Mesothelial cell of epicardium (in vitro differentiated cells): ENCODE data around the gene FOXP1. TPM values are rescaled to one million over a fixed set of nuclear protein-coding genes. Genes with fewer than 3 reads are reported as not detected.

Source experiments
- DNase-seq, 2 experiments: peaks; one replicate each; pipeline ENCODE4 v3.0.0; 2021; ENCODE audit warnings: low spot score in 2 of 2; ENCODE audit not compliant: unreplicated experiment in 2 of 2
- H3K27ac Mint-ChIP-seq: 2 replicates; pipeline ENCODE4 v1.8.0; 2021; ENCODE audit warnings: mixed read lengths
- H3K27me3 Mint-ChIP-seq: 2 replicates; pipeline ENCODE4 v1.8.0; 2021; ENCODE audit warnings: low read depth, mixed read lengths
- H3K36me3 Mint-ChIP-seq: 2 replicates; pipeline ENCODE4 v1.8.0; 2021; ENCODE audit warnings: mixed read lengths
- H3K4me1 Mint-ChIP-seq: 2 replicates; pipeline ENCODE4 v1.8.0; 2021; ENCODE audit warnings: mixed read lengths
- H3K4me3 Mint-ChIP-seq: 2 replicates; pipeline ENCODE4 v1.8.0; 2021; ENCODE audit warnings: mild to moderate bottlenecking, moderate library complexity, mixed read lengths
- H3K9me3 Mint-ChIP-seq: 2 replicates; pipeline ENCODE4 v1.8.0; 2021; ENCODE audit warnings: mixed read lengths
- total RNA-seq: library from RNA; stranded (reverse); gene quantifications from 3 replicates; pipeline ENCODE4 v1.2.1, GENCODE V29; 2021
- TF ChIP-seq, protein P1 (sequence below): fragments of 200-600 bp; sonication (generic); IDR thresholded peaks from one replicate; pipeline ENCODE4 v1.5.0; 2021; ENCODE audit warnings: antibody characterized with exemption; ENCODE audit not compliant: unreplicated experiment

Gene FOXP1
- total RNA-seq, 1 donor from 2014 or later = 187 TPM

DNA sequence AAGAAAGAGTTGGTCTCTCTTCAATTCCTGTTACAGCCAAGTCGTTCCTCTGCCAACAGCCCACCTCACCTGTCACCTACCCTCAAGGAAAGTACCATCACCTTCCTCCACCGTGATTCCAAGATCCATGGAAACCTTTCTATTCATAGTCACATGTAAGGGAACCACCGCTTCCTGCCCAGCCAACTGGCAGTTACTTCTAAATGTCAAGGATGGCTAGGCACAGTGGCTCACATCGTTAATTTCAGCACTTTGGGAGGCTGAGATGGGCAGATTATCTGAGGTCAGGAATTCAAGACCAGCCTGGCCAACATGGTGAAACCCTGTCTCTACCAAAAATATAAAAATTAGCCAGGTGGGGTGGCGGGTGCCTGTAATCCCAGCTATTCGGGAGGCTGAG, 82.8 kb downstream of the FOXP1 start:
- no peak overlapping the region for H3K4me3 Mint-ChIP-seq
- no peak overlapping the region for H3K27ac Mint-ChIP-seq
- DNase-seq = no peak
- peaks cover 8% of the 10 kb centered on the region for H3K36me3 Mint-ChIP-seq
- no peaks in the 10 kb centered on the region for H3K27me3 Mint-ChIP-seq
- no peaks in the 10 kb centered on the region for H3K9me3 Mint-ChIP-seq
- peaks cover 33% of the 10 kb centered on the region for H3K4me1 Mint-ChIP-seq
- TF ChIP-seq, protein P1, sequence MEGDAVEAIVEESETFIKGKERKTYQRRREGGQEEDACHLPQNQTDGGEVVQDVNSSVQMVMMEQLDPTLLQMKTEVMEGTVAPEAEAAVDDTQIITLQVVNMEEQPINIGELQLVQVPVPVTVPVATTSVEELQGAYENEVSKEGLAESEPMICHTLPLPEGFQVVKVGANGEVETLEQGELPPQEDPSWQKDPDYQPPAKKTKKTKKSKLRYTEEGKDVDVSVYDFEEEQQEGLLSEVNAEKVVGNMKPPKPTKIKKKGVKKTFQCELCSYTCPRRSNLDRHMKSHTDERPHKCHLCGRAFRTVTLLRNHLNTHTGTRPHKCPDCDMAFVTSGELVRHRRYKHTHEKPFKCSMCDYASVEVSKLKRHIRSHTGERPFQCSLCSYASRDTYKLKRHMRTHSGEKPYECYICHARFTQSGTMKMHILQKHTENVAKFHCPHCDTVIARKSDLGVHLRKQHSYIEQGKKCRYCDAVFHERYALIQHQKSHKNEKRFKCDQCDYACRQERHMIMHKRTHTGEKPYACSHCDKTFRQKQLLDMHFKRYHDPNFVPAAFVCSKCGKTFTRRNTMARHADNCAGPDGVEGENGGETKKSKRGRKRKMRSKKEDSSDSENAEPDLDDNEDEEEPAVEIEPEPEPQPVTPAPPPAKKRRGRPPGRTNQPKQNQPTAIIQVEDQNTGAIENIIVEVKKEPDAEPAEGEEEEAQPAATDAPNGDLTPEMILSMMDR = no peak

DNA sequence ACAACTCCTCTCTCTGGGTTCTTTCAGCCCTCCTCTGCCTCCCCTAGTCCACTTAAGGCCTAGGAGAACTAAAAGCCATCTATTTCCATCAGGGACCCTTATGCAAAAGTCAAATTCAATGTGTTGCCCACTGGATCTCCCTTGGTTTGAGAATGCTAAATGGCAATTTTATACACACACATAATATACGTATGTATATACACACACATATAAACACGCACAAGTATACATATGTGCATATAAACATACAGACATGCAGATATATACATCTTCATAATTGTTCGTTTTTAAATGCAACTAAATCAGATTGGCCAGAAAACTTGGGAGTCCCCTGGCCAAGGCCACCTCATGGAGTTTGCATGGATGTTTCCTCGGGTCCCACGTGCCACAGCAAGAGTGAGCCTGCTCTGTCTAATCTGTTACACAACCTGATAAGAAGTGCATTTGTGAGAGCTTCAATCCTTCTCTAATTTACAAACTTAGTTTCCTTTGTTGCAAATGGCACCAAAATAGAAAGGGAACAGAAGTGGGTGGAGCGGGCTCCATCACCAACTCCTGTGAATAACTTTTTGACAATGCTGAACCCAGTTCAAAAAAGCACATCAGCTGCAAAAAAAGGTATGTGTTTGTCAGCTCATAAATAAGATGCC, 84.2 kb downstream of the FOXP1 start:
- no peak for DNase-seq
- Mint-ChIP-seq H3K27me3 (no peaks in the 10 kb centered on the region), H3K27ac (no peak overlapping the region), H3K9me3 (no peaks in the 10 kb centered on the region), H3K4me3 (no peak overlapping the region), H3K36me3 (peaks cover 6% of the 10 kb centered on the region), H3K4me1 (peaks cover 29% of the 10 kb centered on the region)
- TF ChIP-seq, protein P1 = no peak

DNA sequence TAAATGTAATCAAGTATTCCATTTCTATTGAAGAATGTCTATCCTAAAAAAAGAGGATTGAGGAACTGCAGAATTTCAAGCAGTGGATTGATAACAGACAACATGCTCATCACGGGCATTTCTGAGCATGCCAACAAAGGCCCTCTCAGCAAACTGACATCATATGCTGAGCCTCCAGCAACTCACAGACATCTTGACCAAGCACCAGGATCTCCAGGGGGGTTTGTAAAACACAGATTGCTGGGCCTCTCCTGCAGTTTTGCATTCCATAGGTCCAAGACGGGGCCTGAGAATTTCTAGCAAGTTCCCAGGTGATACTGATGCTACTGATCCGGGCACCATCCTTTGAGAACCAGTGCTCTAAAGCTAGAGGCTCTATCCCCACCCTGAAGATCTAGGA, 85.0 kb downstream of the FOXP1 start:
- TF ChIP-seq, protein P1 = no peak
- Mint-ChIP-seq H3K27ac (peak overlapping the region; percentile 81), H3K4me1 (peaks cover 27% of the 10 kb centered on the region), H3K27me3 (no peaks in the 10 kb centered on the region), H3K36me3 (peaks cover 5% of the 10 kb centered on the region), H3K9me3 (no peaks in the 10 kb centered on the region), H3K4me3 (no peak overlapping the region)
- DNase-seq = no peak

DNA sequence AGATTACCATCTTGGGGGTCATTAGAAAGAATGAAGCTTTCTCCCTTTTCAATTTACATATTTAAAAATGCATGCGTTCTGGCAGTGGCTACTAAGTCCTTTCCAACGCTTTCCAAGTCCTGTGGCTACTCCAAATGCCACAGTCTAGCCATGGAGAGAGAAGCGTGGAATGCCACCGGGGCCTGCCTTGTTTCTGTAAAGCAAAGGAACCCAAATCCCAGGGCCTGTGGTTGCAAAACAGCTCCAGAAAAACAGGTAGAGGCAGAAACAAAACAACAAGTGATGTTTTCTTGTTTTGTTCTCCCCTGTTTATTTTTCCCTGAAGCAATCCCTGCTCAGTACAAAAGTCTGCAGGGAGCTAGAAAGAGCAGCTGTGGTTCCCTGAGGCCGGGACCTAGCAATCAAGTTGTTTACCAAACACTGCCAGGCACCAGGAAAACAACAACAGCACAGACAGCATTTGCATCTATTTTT, 85.5 kb downstream of the FOXP1 start:
- peak overlapping the region; percentile 81 for H3K27ac Mint-ChIP-seq
- H3K4me3 Mint-ChIP-seq = no peak overlapping the region
- H3K36me3 Mint-ChIP-seq = peaks cover 10% of the 10 kb centered on the region
- TF ChIP-seq, protein P1 = no peak
- no peaks in the 10 kb centered on the region for H3K27me3 Mint-ChIP-seq
- DNase-seq = no peak
- H3K4me1 Mint-ChIP-seq = peaks cover 27% of the 10 kb centered on the region
- H3K9me3 Mint-ChIP-seq = peaks cover under 1% of the 10 kb centered on the region

DNA sequence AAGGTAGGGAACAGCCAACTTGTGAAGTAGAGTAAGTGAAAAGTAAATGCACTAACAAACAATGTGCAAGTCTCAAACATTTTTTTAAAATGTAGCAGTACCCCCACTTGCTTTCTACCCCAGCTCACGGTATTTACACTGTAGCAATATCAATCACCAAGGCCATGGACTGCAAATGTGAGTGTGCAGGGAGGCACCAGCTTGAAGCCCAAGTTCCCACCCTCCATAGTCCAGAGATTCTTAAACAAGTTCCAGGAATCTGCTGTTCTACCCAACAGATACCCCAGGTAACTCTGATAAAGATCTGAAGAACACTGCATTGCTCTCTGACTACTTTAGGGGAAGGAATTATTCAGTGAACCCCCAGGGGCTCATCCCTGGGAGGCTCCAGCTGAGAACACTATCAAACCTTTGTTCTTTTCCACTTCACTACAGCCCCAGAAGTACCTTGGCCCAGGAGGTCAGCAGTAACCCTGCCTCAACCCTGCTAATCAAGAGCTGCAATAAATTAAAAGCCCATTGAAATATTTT, 86.1 kb downstream of the FOXP1 start:
- H3K9me3 Mint-ChIP-seq = peaks cover 6% of the 10 kb centered on the region
- TF ChIP-seq, protein P1 = no peak
- no peak overlapping the region for H3K4me3 Mint-ChIP-seq
- DNase-seq = no peak
- H3K27me3 Mint-ChIP-seq = no peaks in the 10 kb centered on the region
- peaks cover 15% of the 10 kb centered on the region for H3K36me3 Mint-ChIP-seq
- H3K4me1 Mint-ChIP-seq = peaks cover 27% of the 10 kb centered on the region
- H3K27ac Mint-ChIP-seq = peak overlapping the region; percentile 81
